HEK293T (cell line): ENCODE results near the gene RRP15.

Source experiments
- BHLHE40 ChIP-seq: fragments of 450-650 bp; IDR thresholded peaks from 2 replicates; pipeline ENCODE4 v1.6.1; 2016; ENCODE audit warnings: mild to moderate bottlenecking, moderate library complexity, borderline replicate concordance
- L3MBTL2 ChIP-seq: fragments of 450-650 bp; conservative IDR thresholded peaks from 2 replicates; pipeline ENCODE4 v1.6.1; 2016; ENCODE audit warnings: mild to moderate bottlenecking
- SP1 ChIP-seq: fragments of 450-650 bp; IDR thresholded peaks from 2 replicates; pipeline ENCODE4 v1.6.1; 2017

GRCh38 chr1:218330043-218330623 lies 45.0 kb downstream of the RRP15 start:
- TF ChIP-seq SP1 (no peak), BHLHE40 (no peak), L3MBTL2 (no peak)
